Neural cell (in vitro differentiated cells): ENCODE results near the gene SMIM26.
"Not testable (repeated sequence)": the region's sequence is repeated elsewhere in the genome, so short reads cannot be mapped to it uniquely, and the experiment has no call there.

Source experiments
- CTCF ChIP-seq: fragments of 450-650 bp; IDR thresholded peaks from 2 replicates; pipeline ENCODE4 v1.5.1; 2014; ENCODE audit warnings: antibody characterized with exemption, mild to moderate bottlenecking, moderate library complexity; ENCODE audit not compliant: poor library complexity, severe bottlenecking
- EP300 ChIP-seq: fragments of 450-650 bp; conservative IDR thresholded peaks from 2 replicates; pipeline ENCODE4 v1.6.1; 2014; ENCODE audit warnings: antibody characterized with exemption, mild to moderate bottlenecking, moderate library complexity; ENCODE audit not compliant: poor library complexity, severe bottlenecking
- RAD21 ChIP-seq: fragments of 450-650 bp; conservative IDR thresholded peaks from 2 replicates; pipeline ENCODE4 v1.6.1; 2014; ENCODE audit warnings: antibody characterized with exemption, mild to moderate bottlenecking, moderate library complexity

- not testable (repeated sequence) for TF ChIP-seq EP300, CTCF, RAD21
Observed at GRCh38 chr20:18526761-18527160, 40.5 kb upstream of the SMIM26 start.
